PC-9 (cell line): ENCODE results near the gene ANKK1. TPM values are rescaled to one million over a fixed set of nuclear protein-coding genes. Genes with fewer than 3 reads are reported as not detected.

ENCODE experiments used
- BruUV-seq: library from RNA; stranded (reverse); fragments of 400-500 nt; replicated peaks from 2 replicates; lab custom pipeline; 2021; lab: Mats Ljungman, UMichigan
- CTCF ChIA-PET: fragments of 300-600 bp; sonication (Branson Sonifier 250); formaldehyde crosslinking; loops from one replicate; lab custom pipeline; 2022; ENCODE audit warnings: antibody characterized with exemption; lab: Charles Lee
- POLR2A ChIA-PET: fragments of 300-600 bp; sonication (Branson Sonifier 250); formaldehyde crosslinking; loops from one replicate; lab custom pipeline; 2022; ENCODE audit warnings: antibody characterized with exemption; ENCODE audit not compliant: unreplicated experiment; lab: Charles Lee
- DNase-seq, 2 experiments: peaks; one replicate each; pipeline versions ENCODE4 v3.0.0 to v3.0.0-alpha.2; 2015 to 2022; ENCODE audit warnings: mixed read lengths in 1 of 2
- H2AFZ ChIP-seq: fragments of 200-600 bp; sonication (generic); 2 replicates; pipeline ENCODE4 v1.8.1; 2017; ENCODE audit warnings: antibody characterized with exemption
- H3F3A ChIP-seq: fragments of 200-600 bp; sonication (generic); 2 replicates; pipeline ENCODE4 v1.8.1; 2017; ENCODE audit warnings: antibody characterized with exemption, mild to moderate bottlenecking, low read depth; ENCODE audit not compliant: insufficient read depth
- H3K27ac ChIP-seq: fragments of 200-600 bp; sonication (generic); 2 replicates; pipeline ENCODE4 v1.6.1; 2016; ENCODE audit warnings: mixed run types
- H3K27me3 ChIP-seq: fragments of 200-600 bp; sonication (generic); 2 replicates; pipeline ENCODE4 v1.6.1; 2016; ENCODE audit warnings: low read depth, mixed run types; ENCODE audit not compliant: insufficient read depth
- H3K36me3 ChIP-seq: fragments of 200-600 bp; sonication (generic); 2 replicates; pipeline ENCODE4 v1.6.1; 2016; ENCODE audit warnings: low read depth, mixed run types
- H3K4me1 ChIP-seq: fragments of 200-600 bp; sonication (generic); replicated peaks from 2 replicates; pipeline ENCODE4 v1.6.1; 2016; ENCODE audit warnings: mixed run types; ENCODE audit not compliant: insufficient read depth
- H3K4me2 ChIP-seq: fragments of 200-600 bp; sonication (generic); 2 replicates; pipeline ENCODE4 v1.6.1; 2017; ENCODE audit warnings: mixed run types
- H3K4me3 ChIP-seq: fragments of 200-600 bp; sonication (generic); 2 replicates; pipeline ENCODE4 v1.6.1; 2016; ENCODE audit warnings: mixed run types
- H3K79me2 ChIP-seq: fragments of 200-600 bp; sonication (generic); 2 replicates; pipeline ENCODE4 v1.6.1; 2017; ENCODE audit warnings: low read depth, mixed run types
- H3K9me2 ChIP-seq: fragments of 200-600 bp; sonication (generic); 2 replicates; pipeline ENCODE4 v1.8.1; 2017; ENCODE audit warnings: mild to moderate bottlenecking; ENCODE audit not compliant: insufficient read depth
- H3K9me3 ChIP-seq: fragments of 200-600 bp; sonication (generic); 2 replicates; pipeline ENCODE4 v1.8.1; 2016; ENCODE audit warnings: low read depth; ENCODE audit not compliant: insufficient read depth
- H4K20me1 ChIP-seq: fragments of 200-600 bp; sonication (generic); 2 replicates; pipeline ENCODE4 v1.8.1; 2017; ENCODE audit not compliant: insufficient read depth
- CTCF ChIP-seq: fragments of 200-600 bp; sonication (generic); conservative IDR thresholded peaks from 2 replicates; pipeline ENCODE4 v1.6.1; 2017; ENCODE audit warnings: mixed run types, antibody characterized with exemption, mild to moderate bottlenecking, moderate library complexity
- EZH2 ChIP-seq: fragments of 200-600 bp; sonication (generic); IDR thresholded peaks from 2 replicates; pipeline ENCODE4 v1.8.0; 2017; ENCODE audit warnings: antibody characterized with exemption, low read depth
- intact Hi-C: fragments of 100-400 bp; cut with micrococcal nuclease; formaldehyde crosslinking; loops from one replicate; pipeline ENCODE4 v1.10.0; 2022; ENCODE audit not compliant: unreplicated experiment
- total RNA-seq: library from RNA; stranded (reverse); gene quantifications from 2 replicates; pipeline ENCODE4 v1.2.3, GENCODE V29; 2021

The ANKK1 gene
- total RNA-seq, 1 experiment from 2014 or later, result not detected

GRCh38 chr11:113363996-113364641, 23.5 kb upstream of the ANKK1 start:
- intact Hi-C loops, result no loop called here
- Histone ChIP-seq H3K27ac (no peak overlapping the region), H3K36me3 (no peaks in the 10 kb centered on the region), H3K4me3 (no peak overlapping the region), H3K4me2 (no peak overlapping the region), H3K79me2 (no peaks in the 10 kb centered on the region), H2AFZ (no peak overlapping the region), H3K9me2 (no peaks in the 10 kb centered on the region), H3F3A (no peaks in the 10 kb centered on the region), H3K27me3 (no peaks in the 10 kb centered on the region), H3K9me3 (no peaks in the 10 kb centered on the region), H3K4me1 (no peaks in the 10 kb centered on the region), H4K20me1 (no peaks in the 10 kb centered on the region)
- ChIA-PET CTCF (no interaction called here), POLR2A (no interaction called here)
- DNase-seq, result no peak
- BruUV-seq, result no TSS peak
- TF ChIP-seq EZH2, result no peak
- no peak for TF ChIP-seq CTCF

DNA sequence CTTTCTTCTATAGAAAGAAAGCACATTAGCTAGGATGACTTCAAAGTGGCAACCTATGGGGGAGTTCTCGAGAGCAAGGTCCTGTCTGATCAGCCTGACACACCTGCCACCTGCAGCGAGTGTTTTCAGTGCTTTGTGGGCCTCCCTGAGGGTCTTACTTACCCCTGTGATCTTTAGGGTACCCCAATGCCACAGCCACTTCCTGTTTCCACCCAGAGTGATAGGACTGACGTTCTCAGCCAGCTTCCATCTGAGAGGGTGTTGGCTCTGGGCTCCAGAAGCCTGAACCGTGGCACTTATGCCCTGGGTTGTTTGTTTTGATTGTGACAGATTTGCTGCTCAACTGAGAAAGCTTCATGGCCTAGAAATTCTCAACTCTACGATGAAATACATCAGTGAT, 21.7 kb upstream of the ANKK1 start:
- POLR2A ChIA-PET, result no interaction called here
- no peaks in the 10 kb centered on the region for H3K36me3 ChIP-seq

DNA sequence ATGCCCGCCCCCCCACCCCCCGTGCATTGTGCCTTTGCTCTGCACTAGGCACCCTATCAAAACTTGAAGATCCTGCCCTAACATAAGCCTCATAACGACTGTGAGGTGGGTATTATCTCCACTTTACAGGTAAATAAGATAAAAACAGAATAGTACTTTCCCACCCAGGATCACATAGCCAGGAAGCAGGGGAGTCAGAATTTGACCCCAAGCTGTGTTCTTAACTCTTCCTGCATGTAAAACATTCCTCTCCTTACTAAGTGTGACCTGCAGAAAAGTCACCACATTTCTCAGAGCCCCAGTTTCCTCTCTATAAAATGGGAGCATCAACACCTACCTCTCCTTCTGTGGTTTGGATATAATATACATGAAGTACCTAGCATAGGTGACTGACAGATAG, 18.2 kb upstream of the ANKK1 start:
- no peak overlapping the region for H2AFZ ChIP-seq
- CTCF ChIA-PET, result no interaction called here

More for the DNA sequence above, 21.7 kb upstream of the ANKK1 start:
- BruUV-seq, result no TSS peak
- intact Hi-C loops, result no loop called here
- Histone ChIP-seq H3K27ac (no peak overlapping the region), H4K20me1 (no peaks in the 10 kb centered on the region), H2AFZ (no peak overlapping the region), H3K4me3 (no peak overlapping the region), H3K79me2 (no peaks in the 10 kb centered on the region), H3K27me3 (no peaks in the 10 kb centered on the region), H3F3A (no peaks in the 10 kb centered on the region), H3K9me3 (no peaks in the 10 kb centered on the region), H3K9me2 (no peaks in the 10 kb centered on the region), H3K4me2 (no peak overlapping the region), H3K4me1 (no peaks in the 10 kb centered on the region)
- no peak for DNase-seq
- CTCF ChIA-PET, result no interaction called here
- no peak for TF ChIP-seq EZH2
- no peak for TF ChIP-seq CTCF

More for the DNA sequence above, 18.2 kb upstream of the ANKK1 start:
- Histone ChIP-seq H4K20me1 (no peaks in the 10 kb centered on the region), H3K27me3 (no peaks in the 10 kb centered on the region), H3K9me3 (no peaks in the 10 kb centered on the region), H3K9me2 (no peaks in the 10 kb centered on the region), H3F3A (no peaks in the 10 kb centered on the region), H3K4me2 (no peak overlapping the region), H3K79me2 (no peaks in the 10 kb centered on the region), H3K36me3 (no peaks in the 10 kb centered on the region), H3K4me3 (no peak overlapping the region), H3K27ac (no peak overlapping the region), H3K4me1 (no peaks in the 10 kb centered on the region)
- no peak for DNase-seq
- POLR2A ChIA-PET, result no interaction called here
- intact Hi-C loops, result no loop called here
- TF ChIP-seq EZH2 (no peak), CTCF (no peak)
- no TSS peak for BruUV-seq
